GM18951 (cell line): ENCODE measurements around the gene TRIM16.
"Not testable (repeated sequence)": the region's sequence is repeated elsewhere in the genome, so short reads cannot be mapped to it uniquely, and the experiment has no call there.

Experiments used
- POLR2A ChIP-seq: IDR thresholded peaks from 4 replicates; pipeline ENCODE4 v1.6.1; 2011; ENCODE audit warnings: mild to moderate bottlenecking; ENCODE audit not compliant: insufficient read length, insufficient read depth; ENCODE audit errors: extremely low read depth
- in situ Hi-C: fragments of 300-500 bp; cut with MboI; formaldehyde crosslinking; loops from one replicate; pipeline ENCODE4 v1.12.0; 2022; ENCODE audit warnings: low sequenced_read_pairs, mixed read lengths, inconsistent platforms; ENCODE audit not compliant: unreplicated experiment

The TRIM16 gene

GRCh38 chr17:15663691-15664090, 20.4 kb downstream of the TRIM16 start:
- in situ Hi-C loops: no loop called here
- TF ChIP-seq POLR2A: no peak

DNA sequence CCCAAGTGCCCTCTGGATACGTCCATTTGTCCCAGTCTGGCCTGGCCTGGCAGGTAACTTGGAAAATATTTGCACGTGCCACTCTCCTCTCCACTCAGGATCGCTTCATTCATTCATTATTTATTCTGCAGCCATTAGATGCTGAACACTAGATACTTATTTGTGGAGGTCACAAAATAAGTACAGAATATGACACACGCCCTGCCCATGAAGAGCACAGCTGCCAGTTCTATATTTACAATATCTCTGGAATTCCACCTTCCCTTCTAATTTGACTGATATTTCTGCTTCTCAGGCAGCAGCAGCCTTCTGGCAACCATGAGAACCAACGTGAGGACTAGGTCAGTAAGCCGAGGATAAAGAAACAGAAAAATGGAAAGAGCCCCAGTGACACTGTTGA, 20.9 kb downstream of the TRIM16 start:
- no peak for TF ChIP-seq POLR2A
- in situ Hi-C loops: no loop called here

- in situ Hi-C loops: no loop called here
These were observed 21.4 kb downstream of the TRIM16 start for GRCh38 chr17:15662681-15663080.

DNA sequence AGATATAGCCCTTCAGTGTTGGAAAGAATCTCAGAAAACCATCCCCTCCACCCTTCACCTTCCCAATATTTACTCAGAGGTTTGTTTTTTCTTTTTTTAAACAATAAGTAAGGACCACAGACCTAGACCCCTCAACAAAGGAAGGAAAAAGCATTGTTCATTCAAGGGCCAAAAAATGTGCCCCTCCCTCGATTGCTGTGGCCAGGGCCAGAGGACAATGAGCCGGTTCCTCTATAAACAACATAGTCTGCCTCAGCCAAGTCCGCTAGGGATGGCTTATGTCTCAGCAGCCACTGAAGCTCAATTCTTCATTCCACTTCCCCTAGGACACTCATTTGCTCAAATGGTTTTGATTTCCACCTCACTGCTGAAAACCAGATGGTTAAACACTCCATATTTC, 24.0 kb downstream of the TRIM16 start:
- in situ Hi-C loops: no loop called here
- TF ChIP-seq POLR2A: no peak

More at GRCh38 chr17:15662681-15663080, 21.4 kb downstream of the TRIM16 start:
- TF ChIP-seq POLR2A: no peak

DNA sequence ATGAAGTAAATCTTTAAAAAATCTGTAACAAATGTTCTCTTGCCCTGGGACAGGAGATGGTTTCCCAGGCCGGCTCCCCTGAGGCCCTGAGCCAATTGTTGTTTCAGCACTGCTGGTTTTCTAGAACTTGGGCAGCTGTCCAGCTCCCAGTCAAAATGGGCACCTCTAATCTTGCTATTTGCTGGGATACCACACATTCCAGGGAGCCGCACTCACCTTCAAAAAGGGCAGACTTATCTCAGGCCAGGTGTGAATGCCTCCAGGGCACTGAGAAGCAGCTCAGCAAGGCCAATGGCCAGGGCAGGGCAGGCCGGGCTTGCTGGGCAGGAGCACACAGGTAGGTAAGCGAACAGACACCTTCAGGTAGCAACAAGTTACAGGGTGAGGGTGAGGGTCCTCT, 24.4 kb downstream of the TRIM16 start:
- TF ChIP-seq POLR2A: no peak
- in situ Hi-C loops: no loop called here

- in situ Hi-C loops: no loop called here
- TF ChIP-seq POLR2A: no peak
These were observed 24.9 kb downstream of the TRIM16 start for GRCh38 chr17:15659236-15659635.

DNA sequence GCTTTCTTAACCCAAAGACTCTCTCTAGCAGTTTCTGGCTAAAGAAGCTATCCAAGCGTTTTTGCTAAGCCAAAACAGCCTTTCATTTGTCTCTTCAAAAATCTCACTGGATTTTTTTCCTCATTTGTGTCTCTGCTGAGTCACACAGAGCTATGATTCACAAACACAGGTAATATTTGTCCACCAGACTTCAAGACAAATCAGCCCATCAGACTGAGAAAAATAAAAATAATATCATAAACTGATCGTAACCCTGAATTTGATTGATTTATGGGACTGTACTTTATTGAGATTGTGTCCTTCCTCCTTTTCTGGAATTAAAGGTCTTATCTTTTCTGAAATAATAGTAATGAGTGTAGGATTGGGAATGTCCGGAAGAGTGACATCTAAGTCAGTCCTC, 25.8 kb downstream of the TRIM16 start:
- no peak for TF ChIP-seq POLR2A
- in situ Hi-C loops: no loop called here

GRCh38 chr17:15657868-15658267, 26.2 kb downstream of the TRIM16 start:
- TF ChIP-seq POLR2A: no peak
- in situ Hi-C loops: no loop called here

GRCh38 chr17:15654886-15655561, 29.1 kb downstream of the TRIM16 start:
- in situ Hi-C loops: no loop called here
- no peak for TF ChIP-seq POLR2A

- in situ Hi-C loops: not testable (repeated sequence)
These were observed 29.7 kb downstream of the TRIM16 start for GRCh38 chr17:15654401-15654800.

- in situ Hi-C loops: no loop called here
- no peak for TF ChIP-seq POLR2A
These were observed 31.2 kb downstream of the TRIM16 start for GRCh38 chr17:15652960-15653359.

GRCh38 chr17:15651583-15652110, 32.5 kb downstream of the TRIM16 start:
- in situ Hi-C loops: no loop called here
- TF ChIP-seq POLR2A: peak; percentile 12

DNA sequence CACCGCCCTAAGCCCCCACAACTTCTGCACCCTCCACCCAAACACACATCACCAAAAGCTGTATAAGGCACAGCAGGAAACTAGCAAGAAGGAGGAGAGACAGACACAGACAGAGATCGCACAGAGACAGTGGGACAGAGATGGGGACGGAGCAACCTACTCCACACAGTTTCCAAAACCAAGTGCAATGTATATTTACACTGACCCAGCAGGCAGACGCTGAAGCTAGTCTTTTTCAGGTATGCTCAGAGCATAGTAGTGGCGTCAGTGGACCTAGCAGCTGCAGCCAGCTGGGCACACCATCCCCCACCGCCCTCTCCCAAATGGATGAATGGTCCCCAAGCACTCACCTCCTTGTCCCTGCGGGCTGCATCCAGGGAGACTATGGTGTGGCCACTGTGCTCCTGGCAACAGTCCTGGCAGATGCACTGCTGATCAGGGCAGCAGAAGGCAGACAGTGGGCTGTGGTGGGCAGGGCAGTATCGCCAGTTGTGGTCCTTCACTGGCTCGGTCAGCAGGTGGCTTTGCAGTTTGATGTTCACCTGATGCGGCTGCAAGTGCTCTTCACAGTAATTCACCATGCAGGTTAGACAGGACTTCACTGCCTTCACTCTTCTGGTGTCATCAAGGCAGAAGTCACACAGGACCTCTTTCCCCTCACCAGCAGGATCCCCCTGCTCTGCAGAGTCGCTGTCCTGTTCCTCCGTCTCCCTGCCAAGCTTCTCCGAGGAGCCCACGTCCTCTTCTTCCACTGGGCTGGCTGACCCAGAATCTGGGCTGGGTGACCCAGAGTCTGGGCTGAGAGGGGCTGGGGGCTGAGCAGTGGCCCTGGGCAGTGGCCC, 33.1 kb downstream of the TRIM16 start:
- in situ Hi-C loops: no loop called here
- no peak for TF ChIP-seq POLR2A
